ENCODE data around the gene TOGARAM2.

The TOGARAM2 gene

DNA sequence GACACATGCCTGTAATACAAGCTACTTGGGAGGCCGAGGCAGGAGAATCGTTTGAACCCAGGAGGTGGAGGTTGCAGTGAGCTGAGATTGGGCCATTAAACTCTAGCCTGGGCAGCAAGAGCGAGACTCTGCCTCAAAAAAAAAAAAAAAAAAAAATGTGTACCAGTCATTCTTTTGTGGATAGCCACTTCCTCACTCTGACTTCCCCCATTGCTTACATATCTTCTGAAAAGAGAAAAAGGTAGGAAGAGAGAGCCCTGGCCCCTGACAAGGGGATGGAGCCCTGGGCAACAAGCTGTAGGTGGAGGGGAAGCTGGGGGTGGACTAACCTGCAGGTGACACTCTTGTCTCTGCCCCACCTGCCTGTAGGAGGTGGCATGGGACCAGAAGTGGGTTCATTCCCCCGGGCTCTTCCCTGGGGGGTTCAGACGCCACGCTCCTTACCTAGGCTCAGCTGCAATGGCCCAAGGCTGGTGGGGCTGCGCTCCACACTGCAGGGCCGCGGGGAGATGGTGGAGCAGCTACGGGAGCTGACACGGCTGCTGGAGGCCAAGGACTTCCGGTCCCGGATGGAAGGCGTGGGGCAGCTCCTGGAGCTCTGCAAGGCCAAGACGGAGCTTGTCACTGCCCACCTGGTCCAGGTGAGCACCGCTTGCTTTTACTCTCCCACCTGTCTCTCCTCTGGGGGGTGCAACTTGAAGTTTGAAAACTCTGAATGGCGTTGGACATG lies 54.1 kb downstream of the TOGARAM2 start:
- TF ChIP-seq, protein P1, sequence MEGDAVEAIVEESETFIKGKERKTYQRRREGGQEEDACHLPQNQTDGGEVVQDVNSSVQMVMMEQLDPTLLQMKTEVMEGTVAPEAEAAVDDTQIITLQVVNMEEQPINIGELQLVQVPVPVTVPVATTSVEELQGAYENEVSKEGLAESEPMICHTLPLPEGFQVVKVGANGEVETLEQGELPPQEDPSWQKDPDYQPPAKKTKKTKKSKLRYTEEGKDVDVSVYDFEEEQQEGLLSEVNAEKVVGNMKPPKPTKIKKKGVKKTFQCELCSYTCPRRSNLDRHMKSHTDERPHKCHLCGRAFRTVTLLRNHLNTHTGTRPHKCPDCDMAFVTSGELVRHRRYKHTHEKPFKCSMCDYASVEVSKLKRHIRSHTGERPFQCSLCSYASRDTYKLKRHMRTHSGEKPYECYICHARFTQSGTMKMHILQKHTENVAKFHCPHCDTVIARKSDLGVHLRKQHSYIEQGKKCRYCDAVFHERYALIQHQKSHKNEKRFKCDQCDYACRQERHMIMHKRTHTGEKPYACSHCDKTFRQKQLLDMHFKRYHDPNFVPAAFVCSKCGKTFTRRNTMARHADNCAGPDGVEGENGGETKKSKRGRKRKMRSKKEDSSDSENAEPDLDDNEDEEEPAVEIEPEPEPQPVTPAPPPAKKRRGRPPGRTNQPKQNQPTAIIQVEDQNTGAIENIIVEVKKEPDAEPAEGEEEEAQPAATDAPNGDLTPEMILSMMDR (IDR thresholded peaks at IDR 0.05; ENCODE audit: borderline replicate concordance, control extremely low read depth, extremely low read depth, insufficient read depth, missing control alignments) = no peak
- DNase-seq (ENCODE audit: low spot score) = no peak

DNA sequence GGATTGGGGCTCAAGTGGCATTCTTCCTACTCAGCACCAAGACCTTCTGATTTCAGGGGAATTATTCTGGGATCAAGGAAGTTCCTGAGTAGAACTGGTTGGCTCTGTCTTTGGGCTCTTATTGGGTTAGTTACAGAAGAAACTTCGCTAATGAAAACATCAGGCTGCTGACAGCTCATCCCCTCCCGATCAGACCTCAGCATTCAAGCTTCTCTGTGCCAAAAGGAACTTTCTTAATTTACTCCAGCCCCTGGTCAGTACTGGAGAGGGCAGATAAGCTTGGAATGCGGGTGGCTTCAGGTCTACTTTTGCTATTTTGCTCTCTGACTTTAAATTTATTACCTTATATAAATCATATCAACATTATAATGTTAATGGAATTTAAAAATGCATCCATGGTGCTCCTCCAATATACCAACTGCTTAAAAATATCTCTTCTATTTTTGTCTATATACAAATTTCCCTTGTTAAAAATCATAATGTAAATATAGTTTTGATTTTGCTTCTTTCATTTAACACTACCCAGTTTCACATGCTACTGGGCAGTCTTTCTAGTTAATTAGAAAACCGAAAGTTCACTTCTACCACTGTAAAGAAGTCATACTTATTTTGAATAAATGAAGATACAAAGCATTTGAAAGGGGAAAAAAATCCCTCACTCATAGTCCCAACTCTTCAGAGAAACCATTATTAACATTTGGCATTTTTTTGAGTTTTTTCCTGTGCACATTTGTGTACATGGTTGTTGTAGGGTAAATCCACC lies 58.8 kb downstream of the TOGARAM2 start:
- TF ChIP-seq, protein P1 (IDR thresholded peaks at IDR 0.05; ENCODE audit: borderline replicate concordance, control extremely low read depth, extremely low read depth, insufficient read depth, missing control alignments) = no peak
- in situ Hi-C loops (cut with MboI; ENCODE audit: low sequenced_read_pairs, unreplicated experiment) = no loop called here
- no peak for DNase-seq (ENCODE audit: low spot score)

More for the DNA sequence above, 54.1 kb downstream of the TOGARAM2 start:
- in situ Hi-C loops (cut with MboI; ENCODE audit: low sequenced_read_pairs, unreplicated experiment) = no loop called here

DNA sequence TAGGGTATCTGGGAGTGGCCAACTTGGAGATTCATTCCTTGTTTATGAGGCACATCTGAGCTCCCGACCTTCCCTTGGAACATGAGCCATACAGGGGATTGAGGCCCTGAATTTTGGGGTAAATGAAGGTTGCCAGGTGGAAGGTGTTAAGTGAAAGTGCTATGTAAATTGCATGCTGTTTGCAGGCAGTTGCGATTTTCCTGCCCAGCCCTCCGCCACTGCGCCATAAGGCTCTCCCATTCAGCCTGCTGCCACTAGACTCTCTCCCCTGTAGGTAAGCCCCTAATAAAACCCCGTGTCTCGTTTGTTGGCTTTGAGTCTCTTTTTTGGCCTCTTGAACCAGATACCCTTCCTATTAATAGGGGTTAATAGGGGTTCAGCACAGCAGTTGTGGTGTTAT lies 59.5 kb downstream of the TOGARAM2 start:
- in situ Hi-C loops (cut with MboI; ENCODE audit: low sequenced_read_pairs, unreplicated experiment) = no loop called here
- no peak for DNase-seq (ENCODE audit: low spot score)
- TF ChIP-seq, protein P1 (IDR thresholded peaks at IDR 0.05; ENCODE audit: borderline replicate concordance, control extremely low read depth, extremely low read depth, insufficient read depth, missing control alignments) = no peak

DNA sequence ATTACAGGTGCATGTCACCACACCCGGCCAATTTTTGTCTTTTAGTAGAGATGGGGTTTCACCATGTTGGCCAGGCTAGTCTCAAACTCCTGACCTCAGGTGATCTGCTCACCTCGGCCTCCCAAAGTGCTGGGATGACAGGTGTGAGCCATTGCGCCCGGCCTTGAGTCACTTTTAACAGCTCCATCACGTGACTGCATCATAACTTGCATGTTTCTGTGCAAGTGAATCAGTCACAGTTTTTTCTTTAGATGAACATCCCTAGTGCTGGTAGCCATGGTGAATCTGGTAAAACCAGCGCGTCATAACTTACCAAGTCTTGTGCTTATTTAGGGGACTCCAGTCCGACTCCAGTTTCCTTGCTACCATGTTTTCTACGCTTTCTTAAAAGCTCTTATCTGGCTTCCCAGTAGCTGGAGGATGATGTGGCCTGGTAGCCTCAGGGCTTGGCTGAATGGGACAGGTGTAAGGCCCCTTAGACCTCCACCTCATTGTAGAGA lies 60.1 kb downstream of the TOGARAM2 start:
- no peak for DNase-seq (ENCODE audit: low spot score)
- in situ Hi-C loops (cut with MboI; ENCODE audit: low sequenced_read_pairs, unreplicated experiment) = no loop called here
- TF ChIP-seq, protein P1 (IDR thresholded peaks at IDR 0.05; ENCODE audit: borderline replicate concordance, control extremely low read depth, extremely low read depth, insufficient read depth, missing control alignments) = no peak

DNA sequence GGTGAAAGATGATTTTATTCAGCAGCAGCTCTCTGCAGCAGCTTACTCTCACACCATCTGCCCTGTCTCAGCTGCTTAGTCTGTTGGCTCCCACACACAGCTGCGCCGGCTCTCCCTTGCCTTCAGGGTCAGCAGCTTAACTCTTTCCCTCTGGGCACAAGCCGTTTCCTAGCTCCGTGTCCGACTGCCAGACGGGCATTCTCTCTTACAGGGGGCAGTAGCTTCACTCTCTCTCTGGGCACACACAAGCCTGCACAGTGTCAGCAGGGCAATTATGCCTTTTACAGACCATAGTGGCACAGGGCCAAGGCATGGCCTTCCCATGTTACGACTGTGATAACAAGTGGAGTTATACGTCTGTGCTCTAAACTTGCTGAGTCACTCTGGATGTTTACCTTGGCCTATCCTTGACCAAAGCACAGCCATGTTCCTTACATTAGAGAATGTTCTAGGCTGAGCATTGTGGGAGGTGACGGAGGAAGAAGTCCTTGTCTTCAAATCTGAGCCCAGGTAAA lies 61.5 kb downstream of the TOGARAM2 start:
- TF ChIP-seq, protein P1 (IDR thresholded peaks at IDR 0.05; ENCODE audit: borderline replicate concordance, control extremely low read depth, extremely low read depth, insufficient read depth, missing control alignments) = no peak
- no peak for DNase-seq (ENCODE audit: low spot score)
- in situ Hi-C loops (cut with MboI; ENCODE audit: low sequenced_read_pairs, unreplicated experiment) = no loop called here

DNA sequence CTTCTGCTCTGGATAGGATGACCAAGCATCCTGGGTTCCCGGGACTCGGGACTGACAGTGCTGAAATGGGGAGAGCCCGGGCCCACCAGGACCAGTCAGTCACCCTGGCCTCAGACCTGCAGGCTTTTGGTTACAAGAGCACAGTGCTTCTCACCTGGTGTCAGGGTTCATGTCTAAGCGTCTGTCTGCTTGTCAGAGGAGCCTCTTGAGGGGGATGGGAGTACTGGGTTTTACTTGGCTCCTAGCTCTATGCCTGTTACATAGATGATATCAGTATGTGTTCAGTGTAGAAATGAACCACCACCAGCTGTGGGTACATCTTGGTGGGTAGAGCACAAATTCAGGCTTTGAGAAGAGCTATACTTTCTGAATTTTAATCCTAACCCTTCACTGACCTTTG lies 63.4 kb downstream of the TOGARAM2 start:
- in situ Hi-C loops (cut with MboI; ENCODE audit: low sequenced_read_pairs, unreplicated experiment) = no loop called here
- TF ChIP-seq, protein P1 (IDR thresholded peaks at IDR 0.05; ENCODE audit: borderline replicate concordance, control extremely low read depth, extremely low read depth, insufficient read depth, missing control alignments) = no peak
- DNase-seq (ENCODE audit: low spot score) = no peak

Data from GM13976 (cell line).